CD4-positive, alpha-beta T cell treated with Interleukin-21 for 1 hour (primary cell): Measurements from ENCODE around the gene SEMA6C.

Experiments used
- DNase-seq: peaks from one replicate; pipeline ENCODE4 v3.0.0-alpha.2; 2020

The SEMA6C gene

DNA sequence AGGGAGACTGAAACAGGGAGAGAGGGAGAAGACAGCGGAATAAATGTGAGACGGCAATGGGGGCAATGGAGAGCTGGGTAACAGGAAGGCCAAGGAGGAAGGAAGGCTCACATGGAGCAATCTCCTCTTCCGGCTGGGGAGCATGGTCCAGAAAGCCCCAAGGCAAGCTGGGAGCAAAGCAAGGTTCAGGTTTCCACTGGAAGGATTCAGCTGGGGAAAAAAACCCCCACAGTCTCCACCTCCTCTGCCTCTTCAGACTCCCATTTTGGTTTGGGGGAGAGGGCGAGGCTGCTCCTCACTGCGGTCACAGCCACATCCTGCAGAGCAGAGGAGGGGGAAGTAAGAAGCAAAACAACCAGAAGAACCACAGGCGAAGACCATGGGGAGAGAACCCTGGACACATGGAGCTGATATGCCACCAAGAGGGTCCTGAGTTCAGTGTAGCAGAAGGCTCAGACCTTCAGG, 10.7 kb upstream of the SEMA6C start:
- peak; percentile 69 for DNase-seq

DNA sequence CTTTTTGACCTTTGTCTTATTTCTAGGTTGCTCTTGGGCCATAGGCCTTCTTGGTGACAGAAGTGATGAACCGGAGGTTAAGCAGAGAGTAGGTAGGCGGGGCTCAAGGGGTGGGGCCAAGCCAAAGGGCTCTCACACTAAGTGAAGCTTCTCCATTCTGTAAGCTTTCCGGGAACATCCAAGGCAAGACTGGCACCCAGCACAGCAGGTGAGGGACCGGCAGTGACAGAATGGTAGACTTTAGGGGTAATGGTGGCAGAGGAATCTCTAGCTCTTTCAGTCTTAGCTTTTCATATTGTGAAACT, 10.0 kb upstream of the SEMA6C start, which contains the start of gene TNFAIP8L2:
Gene TNFAIP8L2, plus strand, starts transcription at position 135 of the 305 bp plus-strand sequence. CDS start 2,049 bp downstream, outside the sequence.
- DNase-seq: peak; percentile 76

DNA sequence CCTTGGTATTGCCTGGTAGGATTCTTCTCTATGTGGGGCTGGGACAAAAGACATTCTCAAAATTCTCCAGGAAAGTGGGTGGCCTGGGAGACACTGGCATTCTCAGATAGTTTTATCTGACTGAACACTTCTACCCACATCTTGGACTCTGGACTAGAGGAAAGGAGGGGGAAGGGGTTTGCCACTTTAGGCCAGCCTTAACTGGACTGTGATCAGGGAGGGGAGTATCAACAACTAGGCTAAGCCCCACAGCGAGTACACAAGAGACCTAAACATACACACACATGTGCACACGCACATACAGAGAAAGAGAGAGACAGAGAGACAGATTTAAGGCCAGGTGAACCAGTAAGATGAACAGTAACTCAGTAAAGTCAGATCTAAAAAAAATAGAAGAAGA, 1.2 kb upstream of the SEMA6C start:
- DNase-seq: no peak

DNA sequence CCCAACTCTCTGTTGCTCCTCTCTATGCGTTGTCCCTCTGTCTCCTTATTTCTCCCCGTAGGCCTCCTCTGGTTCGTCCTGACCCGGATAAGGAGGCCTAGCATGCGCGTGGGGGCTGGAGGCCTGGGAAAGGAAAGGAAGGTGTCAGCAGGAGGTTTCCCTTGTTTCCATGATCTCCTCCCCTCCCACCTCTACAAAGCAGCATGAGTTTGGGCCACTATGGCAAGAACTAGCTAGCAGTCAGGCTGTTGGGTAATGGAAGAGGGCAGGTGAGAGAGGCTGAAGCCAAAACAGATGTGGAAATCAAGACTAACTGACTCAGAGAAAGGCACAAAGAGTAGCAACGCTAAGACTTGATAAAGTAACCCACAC, 687 bp upstream of the SEMA6C start:
- no peak for DNase-seq

GRCh38 chr1:151146072-151146411, 389 bp downstream of the SEMA6C start:
- no peak for DNase-seq

GRCh38 chr1:151145304-151146071, 943 bp downstream of the SEMA6C start:
- no peak for DNase-seq

DNA sequence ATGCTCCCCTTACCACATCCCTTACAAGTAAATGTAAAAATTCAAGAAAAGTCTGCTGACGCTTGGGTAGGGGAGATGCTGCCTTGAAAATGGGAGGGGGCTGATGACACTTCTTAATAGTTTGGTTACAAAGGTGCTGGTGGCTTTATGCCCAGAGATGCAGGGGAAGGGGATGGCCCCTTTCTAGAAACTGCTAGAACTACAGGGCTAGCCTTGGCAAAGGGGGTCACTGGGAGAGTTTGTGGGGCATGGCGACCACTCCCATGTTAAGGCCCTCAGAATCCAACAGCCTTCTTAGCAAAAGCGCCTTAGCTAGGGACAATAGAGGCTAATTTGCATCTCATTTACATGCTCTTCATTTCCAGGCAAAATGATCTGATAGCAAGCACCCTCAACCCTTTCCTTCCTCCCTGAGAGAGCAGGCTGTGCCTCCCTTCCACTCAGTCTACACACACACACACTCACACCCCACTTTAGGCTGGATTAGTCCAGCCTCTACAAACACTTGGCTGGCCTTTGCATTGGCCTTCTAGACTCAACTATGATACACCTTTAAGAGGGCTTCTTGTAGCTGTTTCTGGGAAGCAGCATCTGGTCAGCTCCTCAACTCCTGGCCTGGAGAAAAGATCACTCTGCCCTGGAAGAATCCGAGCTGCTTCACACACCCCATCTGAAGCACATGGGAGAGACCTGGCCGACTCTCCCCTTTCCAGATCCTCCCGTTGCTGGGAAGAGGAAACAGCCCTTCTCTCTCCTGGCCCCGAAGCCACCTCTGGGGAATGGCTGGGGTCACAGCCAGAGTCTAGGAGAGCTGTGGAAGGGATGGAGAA, 1.7 kb downstream of the SEMA6C start:
- no peak for DNase-seq

DNA sequence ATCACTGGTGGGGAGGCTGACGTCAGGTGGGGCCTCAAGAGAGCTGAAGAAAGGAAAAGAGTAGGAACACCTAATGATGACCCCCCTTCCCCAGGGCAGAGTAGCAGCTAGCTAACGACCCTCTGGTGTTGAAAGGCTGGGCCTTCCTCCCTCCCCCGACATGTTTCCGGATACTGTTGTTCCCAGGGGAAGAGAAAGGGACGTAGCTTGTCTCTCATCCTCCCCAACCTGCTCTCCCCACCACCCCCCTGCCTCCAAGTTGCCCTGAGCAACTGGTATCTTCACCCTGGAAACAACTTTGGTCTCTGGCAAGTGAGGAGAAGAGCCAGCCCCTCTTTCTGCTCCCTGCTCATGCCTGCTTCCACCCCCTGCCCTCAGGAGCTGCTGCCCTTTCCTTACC, 2.4 kb downstream of the SEMA6C start:
- DNase-seq: no peak

DNA sequence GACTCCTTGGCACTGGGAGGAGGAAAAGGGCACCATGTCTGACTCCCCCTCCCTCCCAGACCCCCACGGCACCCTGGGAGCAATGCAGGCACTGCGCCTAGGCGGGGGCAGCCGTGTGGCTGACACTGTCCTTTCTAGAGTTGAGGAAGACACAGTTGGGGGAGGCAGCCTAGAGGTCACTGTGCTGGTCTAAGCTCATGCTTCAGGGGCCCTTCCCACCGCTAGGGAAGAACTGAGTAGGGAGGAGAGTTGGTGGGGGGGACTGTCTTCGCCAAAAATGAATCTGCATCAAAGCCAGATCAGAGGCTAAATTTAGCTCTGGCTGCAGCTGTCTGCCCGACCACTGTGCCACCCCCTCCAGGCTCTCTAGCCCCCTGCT, 3.4 kb downstream of the SEMA6C start:
- no peak for DNase-seq

DNA sequence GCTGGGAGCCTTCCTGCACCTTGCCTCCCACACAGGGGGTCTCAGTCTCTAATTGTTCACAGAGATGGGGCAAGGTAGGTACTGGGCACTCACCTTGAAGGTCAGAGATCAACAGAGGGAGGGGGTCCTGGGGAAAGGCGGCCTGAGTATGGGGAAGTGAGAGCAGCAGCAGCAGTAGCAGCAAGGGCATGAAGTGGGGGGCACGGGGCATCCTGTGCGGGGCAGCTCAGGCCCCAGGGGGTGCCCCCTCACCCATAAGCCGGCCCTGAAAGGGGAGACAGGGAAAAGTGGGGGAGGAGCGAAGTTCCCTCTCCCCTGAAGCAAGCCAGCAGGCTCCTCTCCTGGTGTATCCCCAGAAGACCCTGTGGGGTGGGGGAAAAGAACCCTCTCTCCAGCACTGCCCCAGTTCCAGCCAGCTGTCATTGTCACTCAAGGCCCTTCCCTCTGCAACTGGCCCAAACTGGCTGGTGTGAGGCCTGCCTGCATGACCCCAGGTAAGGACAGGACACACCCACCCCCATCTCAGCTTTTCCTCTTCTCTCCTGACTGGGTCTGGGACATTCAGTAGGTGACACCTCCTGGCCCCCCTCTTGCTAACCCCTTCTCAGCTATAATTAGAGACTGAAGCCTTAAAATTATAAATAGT, 3.9 kb downstream of the SEMA6C start:
- no peak for DNase-seq

DNA sequence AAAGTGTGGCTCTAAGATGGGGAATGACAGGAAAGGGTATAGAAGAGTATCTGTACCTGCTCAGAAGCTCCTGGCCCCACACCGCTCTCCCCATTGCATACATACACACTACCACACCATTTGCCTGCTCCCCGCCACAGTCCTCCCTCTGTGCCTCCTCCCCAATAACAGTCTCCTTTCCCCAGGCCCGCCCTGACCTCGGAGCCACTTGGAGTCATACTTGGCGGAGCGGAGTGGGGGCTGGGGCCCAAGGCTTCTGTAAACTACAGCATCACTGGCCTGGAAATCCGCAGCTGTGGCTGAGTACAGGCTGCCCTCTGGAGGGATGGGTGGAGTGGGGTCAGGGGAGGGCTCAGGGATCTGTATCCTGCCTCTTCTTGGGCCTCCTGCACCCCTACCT, 8.6 kb downstream of the SEMA6C start:
- DNase-seq: no peak

- no peak for DNase-seq
These were observed 10.7 kb downstream of the SEMA6C start for GRCh38 chr1:151135433-151136385.

DNA sequence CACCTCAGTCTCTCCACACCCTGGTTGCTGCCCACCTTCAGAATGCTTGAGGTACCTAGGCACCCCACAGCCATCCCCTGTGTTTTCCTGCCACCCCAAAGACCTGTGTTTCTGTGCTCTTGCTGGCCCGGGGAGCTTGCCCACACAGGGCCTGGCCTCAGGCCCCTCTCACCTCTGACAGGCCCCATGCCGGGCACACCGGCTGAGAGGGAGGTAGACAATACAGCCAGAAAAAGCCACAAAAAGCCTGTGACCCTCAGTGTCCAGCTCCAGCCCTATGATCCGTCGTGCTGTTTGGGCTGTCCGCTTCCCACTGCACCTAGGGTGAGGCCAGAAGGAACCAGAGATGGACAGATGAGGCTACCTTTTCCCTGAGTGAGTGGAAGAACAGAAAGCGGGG, 11.4 kb downstream of the SEMA6C start:
- no peak for DNase-seq

GRCh38 chr1:151134396-151134795, 12.0 kb downstream of the SEMA6C start:
- DNase-seq: no peak

- DNase-seq: no peak
These were observed 13.2 kb downstream of the SEMA6C start for GRCh38 chr1:151133018-151133806.

GRCh38 chr1:151132335-151133017, 14.0 kb downstream of the SEMA6C start:
- no peak for DNase-seq

DNA sequence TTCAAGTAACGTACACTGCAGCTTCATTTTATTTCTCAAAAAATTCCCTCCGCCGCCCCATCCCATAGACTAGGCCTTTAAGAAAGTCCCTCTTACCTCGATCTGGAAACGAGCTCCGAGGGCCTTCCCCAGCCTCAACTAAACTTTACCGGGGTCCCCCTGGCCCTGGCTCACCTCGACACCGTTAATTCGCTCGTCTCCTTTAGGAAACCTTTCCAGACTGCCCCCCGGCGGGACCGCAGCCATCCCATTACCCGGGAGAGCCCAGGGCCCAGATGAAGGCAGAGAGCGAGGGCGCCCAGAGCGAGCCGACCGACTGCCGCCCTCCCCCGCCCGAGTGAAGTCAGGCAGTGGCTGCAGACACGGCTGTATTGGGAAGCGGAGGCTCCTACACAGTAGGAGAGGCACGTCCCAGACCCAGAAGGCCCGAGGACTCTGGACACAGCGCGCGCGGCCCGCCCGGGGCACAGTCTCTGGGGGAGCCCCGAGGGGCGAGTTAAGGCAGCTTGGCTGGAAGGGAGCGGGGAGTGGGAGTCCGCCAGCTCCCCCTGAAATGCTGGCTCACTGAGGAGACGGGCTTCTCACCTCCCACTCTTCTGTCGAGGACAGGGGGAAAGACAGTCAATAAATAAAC, 14.6 kb downstream of the SEMA6C start:
- no peak for DNase-seq

DNA sequence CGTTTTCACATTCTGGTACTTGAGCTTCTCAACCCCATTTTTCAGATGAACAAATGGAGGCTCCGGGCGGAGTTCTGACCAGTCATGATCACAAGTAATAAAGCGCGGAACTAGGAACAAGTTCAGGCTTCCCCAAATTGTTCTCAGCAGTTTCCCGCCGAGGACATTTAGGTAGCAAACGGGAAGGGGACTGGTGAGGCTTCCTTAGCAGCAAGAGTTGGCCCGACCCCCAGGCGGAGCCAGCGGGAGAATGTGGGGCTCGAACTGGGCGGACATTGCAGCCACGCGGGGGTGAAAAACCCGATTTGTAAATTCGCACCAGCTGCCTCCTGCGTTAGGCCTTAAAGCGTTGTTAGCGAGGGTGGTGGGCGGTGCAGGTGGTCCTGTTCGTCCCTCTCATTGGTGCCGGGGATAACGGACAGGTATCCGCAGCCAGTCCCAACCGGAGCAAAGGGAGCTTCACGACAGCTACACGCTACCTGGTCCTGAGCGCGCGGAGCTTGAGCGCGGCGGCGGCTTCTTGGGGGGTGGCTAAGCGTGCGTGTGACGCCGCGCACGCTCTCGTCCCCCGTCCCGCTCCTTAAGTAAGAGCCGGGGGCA, 15.3 kb downstream of the SEMA6C start:
- DNase-seq: peak; percentile 80

- no peak for DNase-seq
These were observed 17.6 kb downstream of the SEMA6C start for GRCh38 chr1:151128800-151129199.

DNA sequence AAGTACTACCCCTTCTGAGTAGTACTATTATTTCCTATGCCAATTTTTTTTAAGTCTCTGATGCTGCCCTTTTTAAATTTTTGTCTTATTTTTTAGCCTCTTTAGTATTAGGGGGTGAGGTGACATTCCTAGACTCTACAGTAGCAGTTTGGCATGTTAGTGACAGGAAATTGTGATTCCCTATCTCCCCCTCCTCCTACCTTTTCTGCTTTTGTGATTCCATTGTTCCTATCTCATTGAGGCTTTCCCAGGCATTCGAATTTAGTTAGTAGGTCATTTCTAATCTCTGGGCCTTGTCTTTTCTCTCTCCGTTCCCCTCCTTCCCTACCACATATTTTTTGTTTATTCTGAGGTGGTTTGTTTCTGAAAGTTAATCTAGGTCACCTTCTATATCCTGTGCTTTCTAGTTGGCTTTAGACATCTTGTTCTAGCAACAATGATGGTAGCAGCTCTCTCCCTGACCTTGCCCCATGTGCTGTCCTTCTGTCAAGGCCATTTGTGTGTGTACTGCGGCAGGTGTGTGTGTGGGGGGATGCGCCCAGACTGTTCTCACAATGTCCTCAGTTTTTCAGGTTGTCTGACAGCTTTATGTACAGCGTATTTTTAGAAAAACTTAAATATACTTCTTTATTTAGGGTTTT, 21.5 kb downstream of the SEMA6C start:
- no peak for DNase-seq
